A204.1 (cell line): ENCODE data around the gene HDAC7.
"Not testable (repeated sequence)": the region's sequence is repeated elsewhere in the genome, so short reads cannot be mapped to it uniquely, and the experiment has no call there.

Source experiments
- FAIRE-seq: peaks from 2 replicates; lab custom pipeline; 2012; peaks lifted over from hg19 to GRCh38; lab: Jason Lieb, UNC

Gene HDAC7

GRCh38 chr12:47828008-47828975, 8.6 kb upstream of the HDAC7 start:
- FAIRE-seq, result no peak

GRCh38 chr12:47825173-47825639, 5.5 kb upstream of the HDAC7 start:
- FAIRE-seq, result no peak

- FAIRE-seq, result no peak
These were observed 4.9 kb upstream of the HDAC7 start for GRCh38 chr12:47824635-47825034.

- no peak for FAIRE-seq
These were observed 4.5 kb upstream of the HDAC7 start for GRCh38 chr12:47824198-47824597.

- FAIRE-seq, result no peak
These were observed 3.9 kb upstream of the HDAC7 start for GRCh38 chr12:47823422-47824086.

- FAIRE-seq, result no peak
These were observed 3.2 kb upstream of the HDAC7 start for GRCh38 chr12:47822863-47823262.

DNA sequence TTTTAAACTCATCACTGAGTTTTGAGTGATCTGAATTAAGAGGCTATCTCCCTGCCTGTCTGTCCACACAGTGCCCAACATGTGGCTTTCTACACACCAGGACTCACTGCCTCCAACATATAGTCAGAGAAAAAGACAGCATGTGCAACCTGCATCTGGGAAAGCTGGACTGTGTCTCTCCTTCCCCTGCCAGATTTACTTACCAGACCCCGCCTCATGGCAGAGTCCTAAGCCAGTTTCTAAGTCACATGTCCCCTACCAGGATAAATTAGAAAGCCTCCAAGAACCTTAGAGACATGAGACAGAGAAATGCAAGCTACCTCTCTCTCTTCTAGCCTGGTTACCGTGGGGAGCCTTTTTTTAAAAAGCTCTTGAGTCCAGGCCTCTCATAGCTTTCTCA, 2.7 kb upstream of the HDAC7 start:
- FAIRE-seq, result no peak

DNA sequence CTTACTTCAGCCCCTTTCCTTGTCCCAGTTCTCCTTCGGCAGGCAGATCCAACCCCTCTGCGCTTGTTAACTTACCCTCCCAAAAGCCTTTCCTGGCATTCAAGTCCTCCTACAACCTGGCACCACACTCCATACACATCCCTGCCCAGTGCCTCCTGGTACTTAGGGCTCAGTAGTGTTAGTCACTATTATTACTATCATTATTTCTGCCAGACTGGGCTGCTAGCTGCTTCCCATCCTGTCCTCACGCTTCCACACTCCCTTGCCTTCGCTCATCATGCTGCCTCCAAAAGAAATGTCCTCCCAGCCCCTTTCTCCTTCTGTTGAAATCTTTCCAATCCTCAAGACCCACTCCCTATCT, 1.6 kb upstream of the HDAC7 start:
- no peak for FAIRE-seq

DNA sequence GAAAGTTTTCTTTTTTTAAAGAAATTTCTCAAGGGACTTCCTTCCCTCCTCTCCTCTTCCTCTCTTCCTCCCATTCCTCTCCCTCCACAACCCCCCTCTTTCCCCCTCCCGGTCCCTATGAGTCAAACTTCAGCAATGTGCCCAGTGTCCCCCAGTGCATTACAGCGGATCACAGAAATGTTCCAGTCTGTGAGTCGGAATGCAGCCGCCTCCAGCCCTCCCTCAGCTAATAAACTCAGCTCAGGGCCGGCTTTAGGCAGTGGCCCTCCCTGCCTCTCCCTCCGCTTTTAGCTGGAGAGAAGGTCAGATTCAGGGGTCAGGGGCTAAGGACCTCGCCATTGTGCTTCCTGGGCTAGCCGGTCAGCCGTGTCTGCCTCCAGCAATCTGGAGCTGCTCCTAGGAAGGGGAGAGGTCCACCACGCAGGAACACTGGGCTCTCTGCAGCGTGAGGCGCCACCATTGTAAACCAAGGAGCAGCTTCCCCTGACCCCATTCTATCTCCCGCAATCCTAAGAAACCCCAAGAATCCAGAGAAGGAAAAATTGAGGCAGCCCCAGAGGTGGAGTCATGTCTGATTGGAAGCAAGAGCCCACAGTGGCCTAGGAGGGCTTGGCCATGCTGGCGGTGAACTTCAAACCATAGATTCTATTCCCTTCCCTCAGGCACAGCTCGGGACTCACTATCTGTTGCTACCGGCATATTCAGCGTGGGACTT, 1.1 kb upstream of the HDAC7 start:
- no peak for FAIRE-seq

DNA sequence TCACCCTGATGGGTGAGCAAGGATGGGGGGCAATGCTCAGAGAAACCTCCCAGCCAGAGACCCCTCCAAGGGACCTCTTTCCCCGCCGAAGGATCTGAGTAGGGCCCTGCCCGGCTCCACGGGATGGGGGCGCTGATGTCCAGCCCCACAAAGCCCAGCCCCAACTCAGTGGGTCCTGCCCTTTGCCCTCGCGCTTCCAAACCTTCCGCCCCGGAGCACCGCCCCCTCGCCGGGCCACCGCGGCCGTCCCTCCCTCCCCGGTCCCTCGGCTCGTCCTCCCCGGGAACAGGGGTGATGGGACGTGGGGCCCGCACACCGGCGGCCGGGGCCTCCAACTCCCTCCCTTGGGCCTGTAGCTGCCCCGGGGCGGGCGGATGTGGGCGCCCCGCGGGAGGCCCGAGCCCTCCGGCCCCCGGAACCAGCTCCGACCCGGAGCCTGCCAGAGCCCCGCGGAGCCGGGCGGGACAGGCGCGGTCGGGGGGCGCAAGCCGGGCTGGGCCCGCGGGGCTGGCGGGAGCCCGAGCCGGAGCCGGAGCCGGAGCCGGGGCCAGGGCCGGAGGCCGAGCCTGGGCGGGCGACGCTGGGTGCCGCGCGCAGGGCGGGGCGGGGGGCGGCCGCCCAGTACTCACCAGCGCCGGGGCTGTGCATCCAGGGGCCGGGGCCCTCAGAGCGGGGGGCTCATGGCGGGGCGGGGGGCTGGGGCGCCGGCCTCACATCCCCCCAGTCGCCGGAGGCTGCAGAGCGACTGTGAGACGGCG, 386 bp downstream of the HDAC7 start:
- no peak for FAIRE-seq

GRCh38 chr12:47818467-47819137, 1.1 kb downstream of the HDAC7 start:
- no peak for FAIRE-seq

- no peak for FAIRE-seq
These were observed 1.7 kb downstream of the HDAC7 start for GRCh38 chr12:47818007-47818376.

GRCh38 chr12:47817272-47818006, 2.3 kb downstream of the HDAC7 start:
- no peak for FAIRE-seq

GRCh38 chr12:47816403-47817271, 3.1 kb downstream of the HDAC7 start:
- no peak for FAIRE-seq

- not testable (repeated sequence) for FAIRE-seq
These were observed 4.3 kb downstream of the HDAC7 start for GRCh38 chr12:47815447-47815846.

DNA sequence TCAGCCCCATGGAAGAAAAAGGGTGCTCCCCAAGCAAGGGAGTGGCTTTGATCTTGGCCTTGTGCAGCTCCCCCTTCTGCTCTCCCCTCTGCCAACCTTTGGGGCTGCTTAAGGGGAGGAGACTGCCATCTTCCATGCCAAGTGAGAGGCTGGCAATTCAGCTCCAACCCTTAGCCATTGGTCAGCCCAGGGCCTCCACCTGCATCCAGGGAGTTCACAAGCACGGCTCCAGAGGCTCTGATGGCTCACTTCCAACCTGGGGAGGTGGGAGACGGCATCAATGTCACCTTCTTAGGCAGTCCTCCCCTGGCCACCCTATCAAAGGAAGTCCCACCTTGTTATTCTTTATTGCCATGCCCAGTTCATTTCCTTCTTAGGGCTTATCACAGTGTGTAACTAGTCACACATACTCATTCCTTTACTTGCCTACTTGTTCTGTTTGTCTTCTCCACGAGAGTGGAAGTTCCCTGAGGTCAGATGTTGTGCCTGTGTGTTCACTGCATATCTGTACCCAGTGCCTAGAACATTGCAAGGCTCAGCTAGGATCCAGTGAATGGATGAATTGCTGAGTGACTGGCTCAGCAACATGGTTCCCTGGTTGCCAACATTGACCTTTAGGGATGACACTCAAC, 5.0 kb downstream of the HDAC7 start:
- no peak for FAIRE-seq

GRCh38 chr12:47813511-47814196, 6.0 kb downstream of the HDAC7 start:
- no peak for FAIRE-seq

DNA sequence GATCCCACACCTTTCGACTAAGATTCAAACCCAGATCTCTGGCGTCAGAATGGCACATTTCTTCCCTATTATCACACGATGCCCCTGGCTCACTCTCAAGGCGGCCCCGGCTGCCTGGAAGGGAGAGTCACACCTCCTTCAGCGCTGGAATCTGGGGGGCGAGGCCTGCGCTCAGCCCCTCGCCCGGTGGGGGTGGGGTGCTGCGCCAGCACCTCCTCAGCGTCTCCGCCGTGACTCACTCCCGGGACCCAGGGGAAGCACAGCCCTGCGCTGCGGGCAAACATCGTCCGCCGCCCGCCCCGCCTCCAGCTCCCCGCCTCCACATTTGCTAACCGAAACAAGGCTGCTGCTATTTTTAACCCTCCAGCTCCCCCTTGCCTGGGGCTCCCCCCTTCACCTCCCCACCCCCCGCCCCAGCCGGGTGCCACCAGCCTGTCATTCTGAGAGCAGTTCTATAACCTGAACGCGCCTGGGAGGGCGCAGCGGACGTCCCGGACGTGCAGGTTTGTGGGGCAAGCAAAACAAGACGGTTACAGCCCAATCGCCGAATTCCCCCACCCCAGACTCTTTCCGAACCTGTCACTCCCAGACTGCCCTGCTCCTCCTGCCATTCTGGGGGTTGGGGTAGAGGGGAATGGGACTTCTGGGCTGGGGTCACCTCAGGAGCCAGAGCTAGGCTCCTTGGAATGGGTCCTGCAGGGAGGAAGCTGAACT, 6.7 kb downstream of the HDAC7 start:
- FAIRE-seq, result no peak
